HepG2 (cell line): Measurements from ENCODE around the gene RNASE8. TPM values are rescaled to one million over a fixed set of nuclear protein-coding genes. Genes with fewer than 3 reads are reported as not detected.

Experiments
- ATAC-seq: fragments of 200-7000 bp; cut with Tn5 transposase; 3 replicates; pipeline ENCODE4 v1.9.1; 2020; ENCODE audit warnings: mild to moderate bottlenecking, moderate library complexity
- BruUV-seq: library from RNA; stranded (reverse); fragments of 400-500 nt; replicated peaks from 2 replicates; lab custom pipeline; 2021; lab: Mats Ljungman, UMichigan
- CTCF ChIA-PET: fragments of 300-600 bp; formaldehyde crosslinking; extraction: SDS; loops from one replicate; lab custom pipeline; 2021; ENCODE audit warnings: low total read pairs, inconsistent platforms, low intra/inter-chr PET ratio; lab: Yijun Ruan, JAX
- POLR2A ChIA-PET: fragments of 350-600 bp; sonication (Branson Sonifier 250); formaldehyde crosslinking; loops from one replicate; lab custom pipeline; 2020; ENCODE audit warnings: antibody characterized with exemption, inconsistent platforms; lab: Yijun Ruan, JAX
- DNase-seq: peaks from one replicate; pipeline ENCODE4 v3.0.0-alpha.2; 2015; ENCODE audit warnings: low spot score
- FAIRE-seq: peaks from 3 replicates; lab custom pipeline; 2011; peaks lifted over from hg19 to GRCh38; lab: Jason Lieb, UNC
- H2AFZ ChIP-seq: one replicate; pipeline ENCODE4 v1.6.1; 2011; ENCODE audit warnings: low read length, inconsistent platforms
- H3K27ac ChIP-seq: fragments of 300-600 bp; 3 replicates; pipeline ENCODE4 v1.8.0; 2011; ENCODE audit warnings: mixed run types, mild to moderate bottlenecking, mixed read lengths, low read length, inconsistent platforms; ENCODE audit not compliant: insufficient read depth; ENCODE audit errors: extremely low read length
- H3K27me3 ChIP-seq, 2 experiments: fragments of 200-600 bp in 1 of 2; 2 replicates in 1 of 2; 3 replicates in 1 of 2; pipeline versions ENCODE4 v1.6.0 to v1.8.0; 2011; ENCODE audit warnings: low read length in 2 of 2, mild to moderate bottlenecking in 2 of 2, moderate library complexity in 2 of 2, inconsistent platforms in 1 of 2; ENCODE audit not compliant: insufficient read depth in 2 of 2, control insufficient read depth in 1 of 2
- H3K36me3 ChIP-seq, 2 experiments: fragments of 200-600 bp in 1 of 2; replicated peaks in 1 of 2; 2 replicates in 1 of 2; 3 replicates in 1 of 2; pipeline versions ENCODE4 v1.5.1 to v1.8.0; 2011; ENCODE audit warnings: low read length in 2 of 2, inconsistent platforms in 1 of 2; ENCODE audit not compliant: insufficient read depth in 2 of 2, control insufficient read depth in 1 of 2
- H3K4me1 ChIP-seq: 2 replicates; pipeline ENCODE4 v1.5.1; 2012; ENCODE audit warnings: low read length, inconsistent platforms; ENCODE audit not compliant: insufficient read depth
- H3K4me2 ChIP-seq: 2 replicates; pipeline ENCODE4 v1.6.0; 2011; ENCODE audit warnings: low read depth, low read length, inconsistent platforms
- H3K4me3 ChIP-seq, 3 experiments: fragments of 200-600 bp in 1 of 3; sonication (generic), shearing (Covaris generic) in 1 of 3; replicated peaks in 1 of 3; 2 replicates each; pipeline ENCODE4 v1.5.1; 2011 to 2016; ENCODE audit warnings: low read length in 3 of 3, inconsistent platforms in 2 of 3, low read depth in 2 of 3, mild to moderate bottlenecking in 2 of 3, control low read depth in 1 of 3, mixed read lengths in 1 of 3; ENCODE audit not compliant: insufficient read depth in 1 of 3
- H3K79me2 ChIP-seq: one replicate; pipeline ENCODE4 v1.6.1; 2011; ENCODE audit warnings: low read length, inconsistent platforms; ENCODE audit not compliant: insufficient read depth
- H3K9ac ChIP-seq: 2 replicates; pipeline ENCODE4 v1.6.0; 2011; ENCODE audit warnings: mild to moderate bottlenecking, low read depth, low read length, inconsistent platforms; ENCODE audit not compliant: insufficient read depth
- H3K9me3 ChIP-seq: 2 replicates; pipeline ENCODE4 v1.5.1; 2012; ENCODE audit warnings: mild to moderate bottlenecking, low read length
- H4K20me1 ChIP-seq: 2 replicates; pipeline ENCODE4 v1.6.0; 2011; ENCODE audit warnings: inconsistent platforms, mild to moderate bottlenecking, low read length, moderate library complexity; ENCODE audit not compliant: insufficient read depth
- HDAC1 ChIP-seq: sonication (generic); formaldehyde crosslinking; IDR thresholded peaks from 2 replicates; pipeline ENCODE4 v1.5.1; 2020; ENCODE audit warnings: mild to moderate bottlenecking, missing genetic modification reagents
- HNF4G ChIP-seq, 2 experiments: sonication (generic) in 1 of 2; formaldehyde crosslinking in 1 of 2; IDR thresholded peaks; 2 replicates each; pipeline versions ENCODE4 v1.4.0 to v1.6.1; 2011 to 2020; ENCODE audit warnings: borderline replicate concordance in 2 of 2, low read depth in 2 of 2, mild to moderate bottlenecking in 2 of 2, low read length in 1 of 2, missing genetic modification reagents in 1 of 2, moderate library complexity in 1 of 2
- KDM2A ChIP-seq: sonication (generic); formaldehyde crosslinking; IDR thresholded peaks from 2 replicates; pipeline ENCODE4 v1.4.0; 2020; ENCODE audit warnings: low read depth, missing genetic modification reagents, borderline replicate concordance
- MAF1 ChIP-seq: sonication (generic); formaldehyde crosslinking; IDR thresholded peaks from 2 replicates; pipeline ENCODE4 v1.5.0; 2020; ENCODE audit warnings: missing genetic modification reagents, borderline replicate concordance
- PLRG1 ChIP-seq: fragments of 450-650 bp; conservative IDR thresholded peaks from 2 replicates; pipeline ENCODE4 v1.6.1; 2016
- SOX13 ChIP-seq, 3 experiments: fragments of 450-650 bp in 1 of 3; sonication (generic) in 1 of 3; formaldehyde crosslinking in 1 of 3; IDR thresholded peaks in 2 of 3; conservative IDR thresholded peaks in 1 of 3; 2 replicates each; pipeline versions ENCODE4 v1.5.0 to v1.6.1; 2016 to 2020; ENCODE audit warnings: antibody characterized with exemption in 1 of 3, mild to moderate bottlenecking in 1 of 3, missing compliant biosample characterization in 1 of 3, missing genetic modification reagents in 1 of 3, moderate library complexity in 1 of 3
- SRSF1 ChIP-seq: fragments of 200-400 bp; formaldehyde crosslinking; optimal IDR thresholded peaks from 2 replicates; pipeline ENCODE3; 2017; ENCODE audit warnings: mild to moderate bottlenecking, low read depth, low read length, moderate library complexity
- U2AF1 ChIP-seq: fragments of 200-400 bp; formaldehyde crosslinking; optimal IDR thresholded peaks from 2 replicates; pipeline ENCODE3; 2017; ENCODE audit warnings: mild to moderate bottlenecking, low read depth, low read length
- YY1 ChIP-seq: IDR thresholded peaks from 2 replicates; pipeline ENCODE4 v1.6.1; 2011; ENCODE audit warnings: low read length, low read depth, moderate library complexity, mild to moderate bottlenecking; ENCODE audit not compliant: insufficient read depth, insufficient replicate concordance
- ZKSCAN1 ChIP-seq: fragments of 150-350 bp; IDR thresholded peaks from 2 replicates; pipeline ENCODE4 v1.6.1; 2014; ENCODE audit warnings: low read length
- ZNF33B ChIP-seq: sonication (generic); formaldehyde crosslinking; IDR thresholded peaks from 2 replicates; pipeline ENCODE4 v1.5.1; 2020; ENCODE audit warnings: mild to moderate bottlenecking, missing genetic modification reagents
- ZNF572 ChIP-seq: sonication (generic); formaldehyde crosslinking; IDR thresholded peaks from 2 replicates; pipeline ENCODE4 v1.5.1; 2020; ENCODE audit warnings: mild to moderate bottlenecking, missing genetic modification reagents
- ZNF777 ChIP-seq: sonication (generic); formaldehyde crosslinking; IDR thresholded peaks from 2 replicates; pipeline ENCODE4 v1.4.0; 2020; ENCODE audit warnings: missing genetic modification reagents
- WGBS: methylation state at CpG from one replicate; pipeline ENCODE4 v1.1.6; 2017; ENCODE audit warnings: low lambda C conversion rate; 5-methylcytosine and 5-hydroxymethylcytosine counted together
- in situ Hi-C: cut with HindIII; loops from 2 replicates; pipeline ENCODE4 v1.10.0; 2017; ENCODE audit warnings: low pct_unique_long_range_greater_than_20kb; ENCODE audit not compliant: extremely low pct_ligation_motif_present
- intact Hi-C: fragments of 100-400 bp; cut with micrococcal nuclease; formaldehyde crosslinking; loops from one replicate; pipeline ENCODE4 v1.10.0; 2022; ENCODE audit not compliant: unreplicated experiment
- polyA plus RNA-seq, 8 experiments: library from polyadenylated mRNA; depleted of rRNA in 3 of 8; stranded (reverse) in 7 of 8; unstranded in 1 of 8; fragments of >200 nt; fragmentation: Illumina TruSeq in 4 of 8; extraction: Trizol in 4 of 8; gene quantifications; 2 replicates each; pipeline versions ENCODE4 v1.2.1 to v1.2.3, GENCODE V29; 2011 to 2016; ENCODE audit warnings: low read depth in 4 of 8, missing spikeins in 1 of 8, mixed read lengths in 1 of 8; ENCODE audit not compliant: insufficient read depth in 1 of 8
- total RNA-seq, 5 experiments: library from RNA; depleted of rRNA; stranded (reverse); fragments of >200 nt; fragmentation: Illumina TruSeq; extraction: Trizol; gene quantifications; 2 replicates each; pipeline ENCODE4 v1.2.3, GENCODE V29; 2016; ENCODE audit warnings: low read depth in 1 of 5
- TF ChIP-seq, protein P1 (sequence below): sonication (generic); formaldehyde crosslinking; conservative IDR thresholded peaks from 2 replicates; pipeline ENCODE4 v1.8.0; 2022; ENCODE audit warnings: mild to moderate bottlenecking, moderate library complexity, missing genetic modification reagents
- TF ChIP-seq, protein P2 (sequence below): sonication (generic); formaldehyde crosslinking; IDR thresholded peaks from 2 replicates; pipeline ENCODE4 v1.5.1; 2020; ENCODE audit warnings: missing genetic modification reagents, mild to moderate bottlenecking, borderline replicate concordance

Gene RNASE8
- total and polyA plus RNA-seq, 2 of the 13 experiments (the other 11 are each of a cell fraction or from before 2014, with no cell fraction given), result not detected

GRCh38 chr14:21104448-21105060, 46.9 kb downstream of the RNASE8 start (continued):
- TF ChIP-seq, protein P1, sequence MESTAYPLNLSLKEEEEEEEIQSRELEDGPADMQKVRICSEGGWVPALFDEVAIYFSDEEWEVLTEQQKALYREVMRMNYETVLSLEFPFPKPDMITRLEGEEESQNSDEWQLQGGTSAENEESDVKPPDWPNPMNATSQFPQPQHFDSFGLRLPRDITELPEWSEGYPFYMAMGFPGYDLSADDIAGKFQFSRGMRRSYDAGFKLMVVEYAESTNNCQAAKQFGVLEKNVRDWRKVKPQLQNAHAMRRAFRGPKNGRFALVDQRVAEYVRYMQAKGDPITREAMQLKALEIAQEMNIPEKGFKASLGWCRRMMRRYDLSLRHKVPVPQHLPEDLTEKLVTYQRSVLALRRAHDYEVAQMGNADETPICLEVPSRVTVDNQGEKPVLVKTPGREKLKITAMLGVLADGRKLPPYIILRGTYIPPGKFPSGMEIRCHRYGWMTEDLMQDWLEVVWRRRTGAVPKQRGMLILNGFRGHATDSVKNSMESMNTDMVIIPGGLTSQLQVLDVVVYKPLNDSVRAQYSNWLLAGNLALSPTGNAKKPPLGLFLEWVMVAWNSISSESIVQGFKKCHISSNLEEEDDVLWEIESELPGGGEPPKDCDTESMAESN (CRISPR knock-in tag), result no peak
- TF ChIP-seq ZNF33B (no peak), PLRG1 (no peak), KDM2A (CRISPR knock-in tag) (peak; percentile 74; the same call in 1 of the 2 replicates), SOX13 (IDR thresholded peaks at IDR 0.05) (peak; percentile 6; the same call in 1 of the 2 replicates), SOX13 (CRISPR knock-in tag; conservative IDR thresholded peaks at IDR 0.05 in 1 of 2, IDR thresholded peaks at IDR 0.05 in 1 of 2) (no peak; a peak in 1 of 4 replicates), HNF4G (IDR thresholded peaks at IDR 0.05; ENCODE audit: borderline replicate concordance, low read depth, low read length) (no peak), HNF4G (CRISPR knock-in tag; IDR thresholded peaks at IDR 0.05; ENCODE audit: borderline replicate concordance, low read depth) (peak; percentile 15; the same call in 1 of the 2 replicates), SRSF1 (no peak), ZKSCAN1 (0 out of 2 replicates have a peak, but pooled peaks have one; percentile 3)

GRCh38 chr14:21105095-21105494, 47.5 kb downstream of the RNASE8 start:
- POLR2A ChIA-PET, result interaction anchor here (1.1 to 6.5 kb wide), 17 partner anchors 10 to 423 kb away, joined by 3 to 141 read pairs (median 9); partner anchors contain the start of gene ARHGEF40
- Histone ChIP-seq H3K27ac (peak overlapping the region; percentile 97), H3K9ac (peak overlapping the region; percentile 95), H3K4me3 (peak overlapping the region; percentile 61 to 82 (median 66))
- ATAC-seq (no peak), FAIRE-seq (no peak)
- CTCF ChIA-PET, result interaction anchor here (1.1 to 8.0 kb wide), 5 partner anchors 12 to 93 kb away, joined by 3 to 320 read pairs (median 20); partner anchors contain the start of genes ARHGEF40 and ZNF219
- TF ChIP-seq U2AF1, result no peak
- 0 out of 2 replicates have a peak, but pooled peaks have one; percentile 43 for TF ChIP-seq ZNF572 (CRISPR knock-in tag)
- TF ChIP-seq HDAC1 (CRISPR knock-in tag), result 0 out of 2 replicates have a peak, but pooled peaks have one; percentile 30
- no peak for TF ChIP-seq ZNF777 (CRISPR knock-in tag)
- TF ChIP-seq YY1, result peak; percentile 18
- TF ChIP-seq MAF1 (CRISPR knock-in tag), result no peak
- TF ChIP-seq, protein P2, sequence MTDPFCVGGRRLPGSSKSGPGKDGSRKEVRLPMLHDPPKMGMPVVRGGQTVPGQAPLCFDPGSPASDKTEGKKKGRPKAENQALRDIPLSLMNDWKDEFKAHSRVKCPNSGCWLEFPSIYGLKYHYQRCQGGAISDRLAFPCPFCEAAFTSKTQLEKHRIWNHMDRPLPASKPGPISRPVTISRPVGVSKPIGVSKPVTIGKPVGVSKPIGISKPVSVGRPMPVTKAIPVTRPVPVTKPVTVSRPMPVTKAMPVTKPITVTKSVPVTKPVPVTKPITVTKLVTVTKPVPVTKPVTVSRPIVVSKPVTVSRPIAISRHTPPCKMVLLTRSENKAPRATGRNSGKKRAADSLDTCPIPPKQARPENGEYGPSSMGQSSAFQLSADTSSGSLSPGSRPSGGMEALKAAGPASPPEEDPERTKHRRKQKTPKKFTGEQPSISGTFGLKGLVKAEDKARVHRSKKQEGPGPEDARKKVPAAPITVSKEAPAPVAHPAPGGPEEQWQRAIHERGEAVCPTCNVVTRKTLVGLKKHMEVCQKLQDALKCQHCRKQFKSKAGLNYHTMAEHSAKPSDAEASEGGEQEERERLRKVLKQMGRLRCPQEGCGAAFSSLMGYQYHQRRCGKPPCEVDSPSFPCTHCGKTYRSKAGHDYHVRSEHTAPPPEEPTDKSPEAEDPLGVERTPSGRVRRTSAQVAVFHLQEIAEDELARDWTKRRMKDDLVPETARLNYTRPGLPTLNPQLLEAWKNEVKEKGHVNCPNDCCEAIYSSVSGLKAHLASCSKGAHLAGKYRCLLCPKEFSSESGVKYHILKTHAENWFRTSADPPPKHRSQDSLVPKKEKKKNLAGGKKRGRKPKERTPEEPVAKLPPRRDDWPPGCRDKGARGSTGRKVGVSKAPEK (CRISPR knock-in tag), result 0 out of 2 replicates have a peak, but pooled peaks have one; percentile 14
- TF ChIP-seq, all 625 proteins: peak for 4
- Histone ChIP-seq H3K4me1 (peaks cover 80% of the 10 kb centered on the region), H3K79me2 (peaks cover 11% of the 10 kb centered on the region), H3K27me3 (no peaks in the 10 kb centered on the region; a peak in 1 of 5 replicates), H4K20me1 (no peaks in the 10 kb centered on the region), H3K36me3 (no peaks in the 10 kb centered on the region), H3K4me2 (peak overlapping the region; percentile 94), H2AFZ (peak overlapping the region; percentile 33), H3K9me3 (no peaks in the 10 kb centered on the region)
- no TSS peak for BruUV-seq
- intact Hi-C loops (no loop called here), in situ Hi-C loops (no loop called here)
- 84% methylated on average over 8 of the region's 8 CpGs for WGBS
- DNase-seq, result no peak
